Testis (tissue), 3 donors: ENCODE results near the gene NTM. TPM values are rescaled to one million over a fixed set of nuclear protein-coding genes. Genes with fewer than 3 reads are reported as not detected.

ENCODE experiments used
- DNase-seq: peaks from one replicate; pipeline ENCODE4 v3.0.0-alpha.2; 2019
- H3K27ac ChIP-seq, 2 donors: fragments of 200-600 bp; sonication (generic); one replicate each; pipeline ENCODE4 v1.5.1; 2019
- H3K27me3 ChIP-seq: fragments of 200-600 bp; sonication (generic); one replicate; pipeline ENCODE4 v1.5.1; 2019
- H3K36me3 ChIP-seq: fragments of 200-600 bp; sonication (generic); one replicate; pipeline ENCODE4 v1.5.1; 2017; ENCODE audit warnings: low read depth; ENCODE audit errors: missing control alignments
- H3K4me1 ChIP-seq: fragments of 200-600 bp; sonication (generic); one replicate; pipeline ENCODE4 v1.5.1; 2019
- H3K4me3 ChIP-seq, 2 donors: fragments of 200-600 bp; sonication (generic); one replicate each; pipeline ENCODE4 v1.5.1; 2017 to 2019
- H3K9me3 ChIP-seq: fragments of 200-600 bp; sonication (generic); one replicate; pipeline ENCODE4 v1.5.1; 2017
- CTCF ChIP-seq, 3 experiments: fragments of 450-650 bp in 2 of 3; fragments of 200-600 bp in 1 of 3; sonication (generic) in 1 of 3; IDR thresholded peaks; one replicate each; pipeline ENCODE4 v1.5.1; 2016 to 2019; ENCODE audit warnings: antibody characterized with exemption in 3 of 3, mild to moderate bottlenecking in 2 of 3, moderate library complexity in 1 of 3
- POLR2A ChIP-seq: fragments of 450-650 bp; IDR thresholded peaks from one replicate; pipeline ENCODE4 v1.6.1; 2017; ENCODE audit warnings: antibody characterized with exemption, mild to moderate bottlenecking, moderate library complexity
- WGBS, 2 donors: methylation state at CpG; one replicate each; pipeline ENCODE4 v1.1.5; 2018; 5-methylcytosine and 5-hydroxymethylcytosine counted together
- intact Hi-C: fragments of 100-400 bp; cut with DNase I; formaldehyde crosslinking; loops from one replicate; pipeline ENCODE4 v1.15.1; 2023; ENCODE audit warnings: low total_unique reads
- polyA plus RNA-seq: library from polyadenylated mRNA; stranded (reverse); fragments of 350-450 nt; fragmentation: Illumina TruSeq; extraction: RNeasy Lipid Tissue Mini Kit (QIAGEN cat#74804); gene quantifications from one replicate; pipeline ENCODE4 v1.2.3, GENCODE V29; 2014; ENCODE audit warnings: low read depth, low replicate concordance; ENCODE audit not compliant: insufficient read depth
- total RNA-seq, 2 donors: library from RNA; depleted of rRNA; stranded (reverse); fragments of >200 nt; gene quantifications; one replicate each; pipeline ENCODE4 v1.2.3, GENCODE V29; 2016

NTM gene
- total and polyA plus RNA-seq, 3 donors from 2014 or later = 1.7 to 4.5 (median 1.8) TPM

- TF ChIP-seq CTCF (IDR thresholded peaks at IDR 0.05) (no peak), POLR2A (no peak)
- H3K27me3 ChIP-seq = no peaks in the 10 kb centered on the region
- H3K4me1 ChIP-seq = no peaks in the 10 kb centered on the region
- DNase-seq = no peak
- H3K27ac ChIP-seq = no peak overlapping the region
- intact Hi-C loops = no loop called here
- no peaks in the 10 kb centered on the region for H3K9me3 ChIP-seq
- no peak overlapping the region for H3K4me3 ChIP-seq
- H3K36me3 ChIP-seq = no peaks in the 10 kb centered on the region
- 64 to 69% methylated on average over 6 of the region's 6 CpGs for WGBS, 2 donors
Measured at GRCh38 chr11:131583938-131584337, 213.5 kb downstream of the NTM start.

GRCh38 chr11:131584785-131585592, 214.6 kb downstream of the NTM start:
- peak; percentile 28 for DNase-seq
- Histone ChIP-seq H3K27ac (no peak overlapping the region), H3K9me3 (no peaks in the 10 kb centered on the region), H3K4me3 (no peak overlapping the region), H3K4me1 (no peaks in the 10 kb centered on the region), H3K36me3 (no peaks in the 10 kb centered on the region), H3K27me3 (no peaks in the 10 kb centered on the region)
- intact Hi-C loops = no loop called here
- WGBS, 2 donors = 55 to 61% methylated on average over 23 to 24 of the region's 24 CpGs
- TF ChIP-seq POLR2A (no peak), CTCF (IDR thresholded peaks at IDR 0.05) (no peak)

- no peak overlapping the region for H3K4me3 ChIP-seq
- 90 to 93% methylated on average over 3 of the region's 3 CpGs for WGBS, 2 donors
- H3K4me1 ChIP-seq = no peaks in the 10 kb centered on the region
- H3K36me3 ChIP-seq = no peaks in the 10 kb centered on the region
- intact Hi-C loops = no loop called here
- DNase-seq = no peak
- no peaks in the 10 kb centered on the region for H3K9me3 ChIP-seq
- H3K27ac ChIP-seq = no peak overlapping the region
- H3K27me3 ChIP-seq = no peaks in the 10 kb centered on the region
- TF ChIP-seq POLR2A = no peak
- no peak for TF ChIP-seq CTCF (IDR thresholded peaks at IDR 0.05)
Measured at GRCh38 chr11:131588057-131588456, 217.6 kb downstream of the NTM start.

- Histone ChIP-seq H3K4me1 (no peaks in the 10 kb centered on the region), H3K9me3 (no peaks in the 10 kb centered on the region), H3K4me3 (no peak overlapping the region), H3K27me3 (no peaks in the 10 kb centered on the region), H3K27ac (no peak overlapping the region), H3K36me3 (no peaks in the 10 kb centered on the region)
- intact Hi-C loops = no loop called here
- WGBS, 2 donors = 49 to 51% methylated on average over 7 of the region's 7 CpGs
- TF ChIP-seq CTCF (IDR thresholded peaks at IDR 0.05) (no peak), POLR2A (no peak)
- no peak for DNase-seq
Measured at GRCh38 chr11:131591051-131591461, 220.6 kb downstream of the NTM start.

- intact Hi-C loops = no loop called here
- H3K4me1 ChIP-seq = no peaks in the 10 kb centered on the region
- TF ChIP-seq POLR2A (no peak), CTCF (IDR thresholded peaks at IDR 0.05) (no peak)
- 86 to 92% methylated on average over 2 of the region's 2 CpGs for WGBS, 2 donors
- H3K9me3 ChIP-seq = no peaks in the 10 kb centered on the region
- no peaks in the 10 kb centered on the region for H3K27me3 ChIP-seq
- no peak overlapping the region for H3K27ac ChIP-seq
- no peaks in the 10 kb centered on the region for H3K36me3 ChIP-seq
- no peak for DNase-seq
- no peak overlapping the region for H3K4me3 ChIP-seq
Measured at GRCh38 chr11:131592152-131592551, 221.7 kb downstream of the NTM start.
